Epithelial cell of proximal tubule (primary cell): ENCODE results near the gene APOL2. TPM values are rescaled to one million over a fixed set of nuclear protein-coding genes. Genes with fewer than 3 reads are reported as not detected.
"Not testable (repeated sequence)": the region's sequence is repeated elsewhere in the genome, so short reads cannot be mapped to it uniquely, and the experiment has no call there.

Experiments used
- DNase-seq: peaks from one replicate; pipeline ENCODE4 v3.0.0-alpha.2; 2011; ENCODE audit warnings: low read depth
- H3K4me3 ChIP-seq: 2 replicates; pipeline ENCODE4 v1.5.1; 2011; ENCODE audit warnings: low read depth, mild to moderate bottlenecking, low read length
- CTCF ChIP-seq: conservative IDR thresholded peaks from 2 replicates; pipeline ENCODE4 v1.5.1; 2012; ENCODE audit warnings: low read depth, mild to moderate bottlenecking, low read length
- total RNA-seq: library from RNA; depleted of rRNA; stranded (reverse); fragments of >200 nt; gene quantifications from 2 replicates; pipeline ENCODE4 v1.2.3, GENCODE V29; 2015

Gene APOL2
- total RNA-seq, 1 donor from 2014 or later: 22.8 TPM

- DNase-seq: no peak
- TF ChIP-seq CTCF: no peak
- H3K4me3 ChIP-seq: no peak overlapping the region
Observed at GRCh38 chr22:36274531-36274930, 35.2 kb upstream of the APOL2 start.

- H3K4me3 ChIP-seq, DNase-seq: not testable (repeated sequence)
Observed at GRCh38 chr22:36271951-36272350, 32.6 kb upstream of the APOL2 start.

DNA sequence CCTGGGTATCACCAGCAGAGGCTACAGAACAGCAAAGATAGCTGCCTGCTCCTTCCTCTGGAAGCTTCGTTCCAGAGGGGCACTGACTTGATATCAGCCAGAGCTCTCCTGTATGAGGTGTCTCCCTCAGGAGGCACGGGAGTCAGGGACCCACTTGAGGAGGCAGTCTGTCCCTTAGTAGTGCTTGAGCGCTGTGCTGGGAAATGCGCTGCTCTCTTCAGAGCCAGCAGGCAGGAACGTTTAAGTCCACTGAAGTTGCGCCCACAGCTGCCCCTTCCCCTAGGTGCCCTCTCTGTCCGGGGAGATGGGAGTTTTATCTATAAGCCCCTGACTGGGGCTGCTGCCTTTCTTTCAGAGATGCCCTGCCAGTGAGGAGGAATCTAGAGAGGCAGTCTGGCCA, 31.9 kb upstream of the APOL2 start:
- H3K4me3 ChIP-seq, DNase-seq: not testable (repeated sequence)

GRCh38 chr22:36267896-36268485, 28.7 kb upstream of the APOL2 start:
- TF ChIP-seq CTCF: no peak
- H3K4me3 ChIP-seq: no peak overlapping the region
- DNase-seq: no peak

DNA sequence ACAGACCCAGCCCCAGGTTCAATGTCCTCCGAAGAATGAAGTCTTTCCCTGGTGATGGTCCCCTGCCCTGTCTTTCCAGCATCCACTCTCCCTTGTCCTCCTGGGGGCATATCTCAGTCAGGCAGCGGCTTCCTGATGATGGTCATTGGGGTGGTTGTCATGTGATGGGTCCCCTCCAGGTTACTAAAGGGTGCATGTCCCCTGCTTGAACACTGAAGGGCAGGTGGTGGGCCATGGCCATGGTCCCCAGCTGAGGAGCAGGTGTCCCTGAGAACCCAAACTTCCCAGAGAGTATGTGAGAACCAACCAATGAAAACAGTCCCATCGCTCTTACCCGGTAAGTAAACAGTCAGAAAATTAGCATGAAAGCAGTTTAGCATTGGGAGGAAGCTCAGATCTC, 27.7 kb upstream of the APOL2 start:
- TF ChIP-seq CTCF: no peak
- no peak for DNase-seq
- no peak overlapping the region for H3K4me3 ChIP-seq

GRCh38 chr22:36263886-36264664, 24.7 kb upstream of the APOL2 start:
- DNase-seq: not testable (repeated sequence)

GRCh38 chr22:36263216-36263673, 23.9 kb upstream of the APOL2 start:
- not testable (repeated sequence) for DNase-seq, H3K4me3 ChIP-seq

More at GRCh38 chr22:36263886-36264664, 24.7 kb upstream of the APOL2 start:
- H3K4me3 ChIP-seq: not testable (repeated sequence)

DNA sequence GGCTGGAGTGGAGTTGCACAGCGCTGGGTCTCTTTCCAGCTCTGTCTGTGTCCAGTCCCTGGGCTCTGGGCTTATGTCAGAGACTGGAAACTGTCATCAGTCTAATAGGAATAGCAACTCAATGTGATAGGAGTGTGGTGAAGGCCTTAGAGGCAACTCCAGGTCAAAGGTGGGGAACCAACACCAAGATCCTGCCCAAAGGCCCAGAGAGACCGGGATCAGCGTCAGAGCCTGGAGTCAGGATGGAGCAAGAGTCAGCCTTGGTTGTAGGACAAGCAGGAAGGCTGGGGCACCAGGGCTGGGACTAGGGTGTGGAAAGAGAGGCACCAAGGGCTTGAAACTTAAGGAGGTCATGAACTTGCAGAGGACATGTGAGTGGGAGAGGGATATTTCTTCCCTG, 23.0 kb upstream of the APOL2 start:
- not testable (repeated sequence) for DNase-seq, H3K4me3 ChIP-seq

GRCh38 chr22:36261675-36262074, 22.3 kb upstream of the APOL2 start:
- H3K4me3 ChIP-seq, DNase-seq: not testable (repeated sequence)

DNA sequence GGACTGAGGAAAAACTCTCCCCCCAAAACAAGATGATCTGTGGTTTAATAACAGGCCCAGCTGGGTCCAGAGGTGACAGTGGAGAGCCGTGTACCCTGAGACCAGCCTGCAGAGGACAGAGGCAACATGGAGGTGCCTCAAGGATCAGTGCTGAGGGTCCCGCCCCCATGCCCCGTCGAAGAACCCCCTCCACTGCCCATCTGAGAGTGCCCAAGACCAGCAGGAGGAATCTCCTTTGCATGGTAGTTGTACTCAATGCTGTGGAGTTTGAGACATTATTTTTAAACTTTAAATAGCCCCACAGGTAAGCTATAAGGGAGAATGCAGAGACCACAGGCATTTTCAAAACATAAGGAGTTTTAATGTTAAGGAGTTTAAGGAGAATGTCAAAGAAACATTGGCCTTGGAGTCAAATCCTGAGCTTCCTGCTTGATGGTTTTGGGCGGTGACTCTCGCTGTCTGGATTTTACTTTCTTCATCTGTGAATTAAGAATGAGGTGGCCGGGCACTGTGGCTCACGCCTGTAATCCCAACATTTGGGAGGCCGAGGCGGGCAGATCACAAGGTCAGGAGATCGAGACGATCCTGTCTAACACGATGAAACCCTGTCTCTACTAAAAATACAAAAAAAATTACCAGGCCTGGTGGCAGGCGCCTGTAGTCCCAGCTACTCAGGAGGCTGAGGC, 20.4 kb upstream of the APOL2 start:
- no peak for TF ChIP-seq CTCF

More for the DNA sequence above, 20.4 kb upstream of the APOL2 start:
- H3K4me3 ChIP-seq: no peak overlapping the region
- no peak for DNase-seq
